ENCODE data around the gene RCOR1.
"Not testable (repeated sequence)": the region's sequence is repeated elsewhere in the genome, so short reads cannot be mapped to it uniquely, and the experiment has no call there.

Gene RCOR1

GRCh38 chr14:102570334-102570995, 22.0 kb upstream of the RCOR1 start:
- H3K4me3 ChIP-seq (ENCODE audit: low read depth, low read length) = no peak overlapping the region
- no peak for DNase-seq (ENCODE audit: low read depth)

GRCh38 chr14:102571043-102571442, 21.4 kb upstream of the RCOR1 start:
- H3K4me3 ChIP-seq (ENCODE audit: low read depth, low read length) = no peak overlapping the region
- no peak for DNase-seq (ENCODE audit: low read depth)

GRCh38 chr14:102571478-102572042, 20.9 kb upstream of the RCOR1 start:
- no peak for DNase-seq (ENCODE audit: low read depth)
- no peak overlapping the region for H3K4me3 ChIP-seq (ENCODE audit: low read depth, low read length)

- not testable (repeated sequence) for DNase-seq (ENCODE audit: low read depth); H3K4me3 ChIP-seq (ENCODE audit: low read depth, low read length)
These were observed 19.3 kb upstream of the RCOR1 start for GRCh38 chr14:102573161-102573560.

GRCh38 chr14:102573591-102574046, 18.8 kb upstream of the RCOR1 start:
- DNase-seq (ENCODE audit: low read depth) = no peak
- H3K4me3 ChIP-seq (ENCODE audit: low read depth, low read length) = no peak overlapping the region

GRCh38 chr14:102574281-102575159, 17.9 kb upstream of the RCOR1 start:
- DNase-seq (ENCODE audit: low read depth) = no peak
- no peak overlapping the region for H3K4me3 ChIP-seq (ENCODE audit: low read depth, low read length)

- H3K4me3 ChIP-seq (ENCODE audit: low read depth, low read length) = no peak overlapping the region
- DNase-seq (ENCODE audit: low read depth) = no peak
These were observed 17.1 kb upstream of the RCOR1 start for GRCh38 chr14:102575160-102575845.

GRCh38 chr14:102575846-102576428, 16.5 kb upstream of the RCOR1 start:
- not testable (repeated sequence) for H3K4me3 ChIP-seq (ENCODE audit: low read depth, low read length); DNase-seq (ENCODE audit: low read depth)

GRCh38 chr14:102578821-102579220, 13.6 kb upstream of the RCOR1 start:
- H3K4me3 ChIP-seq (ENCODE audit: low read depth, low read length) = no peak overlapping the region
- DNase-seq (ENCODE audit: low read depth) = no peak

GRCh38 chr14:102579696-102580549, 12.5 kb upstream of the RCOR1 start:
- H3K4me3 ChIP-seq (ENCODE audit: low read depth, low read length) = no peak overlapping the region
- DNase-seq (ENCODE audit: low read depth) = no peak

GRCh38 chr14:102580550-102581110, 11.8 kb upstream of the RCOR1 start:
- no peak for DNase-seq (ENCODE audit: low read depth)
- no peak overlapping the region for H3K4me3 ChIP-seq (ENCODE audit: low read depth, low read length)

- DNase-seq (ENCODE audit: low read depth) = no peak
- H3K4me3 ChIP-seq (ENCODE audit: low read depth, low read length) = no peak overlapping the region
These were observed 11.3 kb upstream of the RCOR1 start for GRCh38 chr14:102581193-102581592.

GRCh38 chr14:102583726-102584125, 8.7 kb upstream of the RCOR1 start:
- no peak for DNase-seq (ENCODE audit: low read depth)
- no peak overlapping the region for H3K4me3 ChIP-seq (ENCODE audit: low read depth, low read length)

GRCh38 chr14:102584871-102585869, 7.3 kb upstream of the RCOR1 start:
- no peak overlapping the region for H3K4me3 ChIP-seq (ENCODE audit: low read depth, low read length)
- DNase-seq (ENCODE audit: low read depth) = no peak

- H3K4me3 ChIP-seq (ENCODE audit: low read depth, low read length) = no peak overlapping the region
- no peak for DNase-seq (ENCODE audit: low read depth)
These were observed 5.9 kb upstream of the RCOR1 start for GRCh38 chr14:102586420-102587104.

- no peak for DNase-seq (ENCODE audit: low read depth)
- H3K4me3 ChIP-seq (ENCODE audit: low read depth, low read length) = no peak overlapping the region
These were observed 3.6 kb upstream of the RCOR1 start for GRCh38 chr14:102588821-102589220.

Measured in skeletal muscle cell (primary cell).